ENCODE results near the gene MYL11. TPM values are rescaled to one million over a fixed set of nuclear protein-coding genes. Genes with fewer than 3 reads are reported as not detected.

The MYL11 gene
- total RNA-seq, 2 experiments from 2014 or later: 0.87 to 1.2 TPM

DNA sequence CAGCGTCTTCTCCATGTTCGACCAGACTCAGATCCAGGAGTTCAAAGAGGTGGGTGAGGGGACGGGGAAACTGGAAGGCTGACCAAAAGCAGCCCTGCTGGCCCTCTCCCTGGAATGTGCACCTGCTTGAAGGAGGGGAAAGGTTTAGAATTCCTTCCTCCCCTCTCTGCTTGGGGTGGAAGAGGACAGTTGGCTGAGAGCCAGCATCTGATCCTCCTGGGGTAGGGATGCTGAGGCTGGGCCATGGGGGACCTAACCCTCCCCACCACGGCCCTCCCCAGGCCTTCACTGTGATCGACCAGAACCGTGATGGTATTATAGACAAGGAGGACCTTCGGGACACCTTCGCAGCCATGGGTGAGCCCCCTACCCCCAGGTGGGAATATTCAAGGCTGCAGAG, 1.3 kb downstream of the MYL11 start:
- ChIA-PET POLR2A (no interaction called here), CTCF (interaction anchor here (1.2 kb wide), 1 partner anchor 34 kb away, joined by 5 read pairs; no protein-coding TSS in a partner anchor)
- TF ChIP-seq, protein P1, sequence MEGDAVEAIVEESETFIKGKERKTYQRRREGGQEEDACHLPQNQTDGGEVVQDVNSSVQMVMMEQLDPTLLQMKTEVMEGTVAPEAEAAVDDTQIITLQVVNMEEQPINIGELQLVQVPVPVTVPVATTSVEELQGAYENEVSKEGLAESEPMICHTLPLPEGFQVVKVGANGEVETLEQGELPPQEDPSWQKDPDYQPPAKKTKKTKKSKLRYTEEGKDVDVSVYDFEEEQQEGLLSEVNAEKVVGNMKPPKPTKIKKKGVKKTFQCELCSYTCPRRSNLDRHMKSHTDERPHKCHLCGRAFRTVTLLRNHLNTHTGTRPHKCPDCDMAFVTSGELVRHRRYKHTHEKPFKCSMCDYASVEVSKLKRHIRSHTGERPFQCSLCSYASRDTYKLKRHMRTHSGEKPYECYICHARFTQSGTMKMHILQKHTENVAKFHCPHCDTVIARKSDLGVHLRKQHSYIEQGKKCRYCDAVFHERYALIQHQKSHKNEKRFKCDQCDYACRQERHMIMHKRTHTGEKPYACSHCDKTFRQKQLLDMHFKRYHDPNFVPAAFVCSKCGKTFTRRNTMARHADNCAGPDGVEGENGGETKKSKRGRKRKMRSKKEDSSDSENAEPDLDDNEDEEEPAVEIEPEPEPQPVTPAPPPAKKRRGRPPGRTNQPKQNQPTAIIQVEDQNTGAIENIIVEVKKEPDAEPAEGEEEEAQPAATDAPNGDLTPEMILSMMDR (IDR thresholded peaks at IDR 0.05): no peak
- H3K27me3 Mint-ChIP-seq: no peaks in the 10 kb centered on the region
- intact Hi-C loops (cut with micrococcal nuclease): loop anchor here (10.0 kb wide), 2 partner anchors 281 to 311 kb away; partner anchors contain the start of genes ALDOA, TBX6 and YPEL3
- H3K4me1 Mint-ChIP-seq (ENCODE audit: low read depth): peaks cover 39% of the 10 kb centered on the region
- peak overlapping the region; percentile 68 for H3K27ac Mint-ChIP-seq
- H3K4me3 Mint-ChIP-seq: no peak overlapping the region
- H3K9me3 Mint-ChIP-seq: no peaks in the 10 kb centered on the region
- H3K36me3 Mint-ChIP-seq (ENCODE audit: low read depth): peaks cover 25% of the 10 kb centered on the region
- DNase-seq: no peak
- ATAC-seq: no peak

DNA sequence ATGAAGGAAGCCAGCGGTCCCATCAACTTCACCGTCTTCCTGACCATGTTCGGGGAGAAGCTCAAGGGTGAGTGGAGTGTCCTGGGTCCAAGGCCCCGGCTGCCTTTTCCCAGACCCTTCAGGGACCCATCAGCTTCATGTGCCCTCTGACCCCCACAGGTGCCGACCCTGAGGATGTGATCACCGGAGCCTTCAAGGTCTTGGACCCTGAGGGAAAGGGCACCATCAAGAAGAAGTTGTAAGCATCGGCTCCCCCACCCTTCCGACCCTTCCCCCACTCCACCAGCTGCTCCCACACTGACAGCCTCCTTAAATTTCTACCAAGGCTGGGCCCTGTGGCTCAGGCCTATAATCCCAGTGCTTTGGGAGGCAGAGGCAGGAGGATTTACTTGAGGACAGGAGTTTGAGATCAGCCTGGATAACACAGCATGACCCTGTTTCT, 1.9 kb downstream of the MYL11 start:
- peaks cover 30% of the 10 kb centered on the region for H3K36me3 Mint-ChIP-seq (ENCODE audit: low read depth)
- peak overlapping the region; percentile 100 for H3K27ac Mint-ChIP-seq
- H3K4me1 Mint-ChIP-seq (ENCODE audit: low read depth): peaks cover 41% of the 10 kb centered on the region
- H3K9me3 Mint-ChIP-seq: no peaks in the 10 kb centered on the region
- POLR2A ChIA-PET: interaction anchor here (2.4 kb wide), 1 partner anchor 191 kb away, joined by 8 read pairs; no protein-coding TSS in a partner anchor
- intact Hi-C loops (cut with micrococcal nuclease): loop anchor here (10.0 kb wide), 2 partner anchors 282 to 312 kb away; partner anchors contain the start of genes ALDOA, TBX6 and YPEL3
- no peaks in the 10 kb centered on the region for H3K27me3 Mint-ChIP-seq
- H3K4me3 Mint-ChIP-seq: peak overlapping the region; percentile 99
- TF ChIP-seq, protein P1 (IDR thresholded peaks at IDR 0.05): no peak
- no peak for DNase-seq
- CTCF ChIA-PET: interaction anchor here (1.2 kb wide), 1 partner anchor 33 kb away, joined by 5 read pairs; no protein-coding TSS in a partner anchor
- no peak for ATAC-seq

DNA sequence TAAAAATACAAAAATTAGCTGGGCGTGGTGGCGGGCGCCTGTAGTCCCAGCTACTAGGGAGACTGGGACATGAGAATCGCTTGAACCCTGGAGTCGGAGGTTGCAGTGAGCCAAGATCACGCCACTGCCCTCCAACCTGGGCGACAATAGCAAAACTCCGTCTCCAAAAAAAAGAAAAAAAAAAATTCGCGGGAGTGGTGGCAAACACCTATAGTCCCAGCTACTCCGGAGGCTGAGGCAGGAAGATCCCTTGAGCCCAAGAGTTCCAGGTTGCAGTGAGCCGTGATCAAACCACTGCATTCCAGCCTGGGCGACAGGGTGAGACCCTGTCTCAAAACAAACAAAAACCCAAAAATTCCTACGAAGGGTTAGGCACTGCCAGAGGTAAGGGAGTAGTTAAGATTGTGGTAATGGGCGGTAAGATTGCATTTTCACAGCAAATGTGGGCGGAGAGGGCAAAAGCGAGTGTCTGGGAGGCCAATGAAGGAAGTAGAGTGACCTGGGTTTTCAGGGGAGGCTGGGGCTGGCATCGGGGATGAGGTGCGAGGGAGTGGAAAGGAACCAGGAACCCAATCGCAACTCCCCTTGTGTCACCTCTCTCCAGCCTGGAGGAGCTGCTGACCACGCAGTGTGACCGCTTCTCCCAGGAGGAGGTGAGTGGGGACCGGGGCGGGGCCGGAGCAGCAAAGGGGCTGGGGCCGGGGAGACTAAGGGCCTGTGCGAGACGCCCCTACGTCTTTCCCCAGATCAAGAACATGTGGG, 2.6 kb downstream of the MYL11 start:
- Mint-ChIP-seq H3K4me3 (peak overlapping the region; percentile 99), H3K27ac (peak overlapping the region; percentile 100), H3K4me1 (ENCODE audit: low read depth) (peaks cover 36% of the 10 kb centered on the region), H3K36me3 (ENCODE audit: low read depth) (peaks cover 34% of the 10 kb centered on the region), H3K27me3 (no peaks in the 10 kb centered on the region), H3K9me3 (no peaks in the 10 kb centered on the region)
- ATAC-seq: no peak
- DNase-seq: no peak
- POLR2A ChIA-PET: interaction anchor here (1.0 to 2.4 kb wide), 9 partner anchors 10 to 281 kb away, joined by 3 to 8 read pairs (median 4); partner anchors contain the start of gene ZNF48
- CTCF ChIA-PET: interaction anchor here (1.2 to 1.6 kb wide), 2 partner anchors 32 to 148 kb away, joined by 3 to 5 read pairs; no protein-coding TSS in a partner anchor
- intact Hi-C loops (cut with micrococcal nuclease): loop anchor here (10.0 kb wide), 2 partner anchors 282 to 312 kb away; partner anchors contain the start of genes ALDOA, TBX6 and YPEL3
- TF ChIP-seq, protein P1 (IDR thresholded peaks at IDR 0.05): no peak

DNA sequence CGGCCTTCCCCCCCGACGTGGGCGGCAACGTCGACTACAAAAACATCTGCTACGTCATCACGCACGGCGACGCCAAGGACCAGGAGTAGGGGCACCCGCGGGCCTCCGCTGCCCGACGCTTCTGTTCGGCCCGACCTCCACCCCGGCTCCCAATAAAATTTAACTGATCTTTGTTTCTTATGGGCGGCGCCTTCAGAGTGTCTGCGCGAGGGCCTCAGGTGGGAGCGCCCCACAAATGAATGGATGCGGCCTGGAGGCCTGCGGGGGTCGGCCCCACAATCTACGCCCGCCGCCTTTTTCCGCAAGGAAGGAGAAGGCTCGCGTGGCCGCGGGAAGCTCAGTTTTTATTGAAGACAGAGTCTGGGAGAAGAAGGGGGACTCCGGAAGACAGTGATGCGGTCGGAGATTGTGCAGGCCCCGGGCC, 3.2 kb downstream of the MYL11 start:
- Mint-ChIP-seq H3K9me3 (no peaks in the 10 kb centered on the region), H3K4me1 (ENCODE audit: low read depth) (peaks cover 40% of the 10 kb centered on the region), H3K4me3 (peak overlapping the region; percentile 99), H3K36me3 (ENCODE audit: low read depth) (peaks cover 34% of the 10 kb centered on the region), H3K27ac (peak overlapping the region; percentile 100), H3K27me3 (no peaks in the 10 kb centered on the region)
- ATAC-seq (peak; percentile 37), DNase-seq (peak; percentile 92)
- CTCF ChIA-PET: interaction anchor here (1.6 kb wide), 1 partner anchor 148 kb away, joined by 3 read pairs; no protein-coding TSS in a partner anchor
- POLR2A ChIA-PET: interaction anchor here (0.6 to 2.4 kb wide), 14 partner anchors 11 to 387 kb away, joined by 3 to 8 read pairs (median 4); partner anchors contain the start of gene ZNF48
- intact Hi-C loops (cut with micrococcal nuclease): loop anchor here (10.0 kb wide), 2 partner anchors 283 to 313 kb away; partner anchors contain the start of genes ALDOA, TBX6 and YPEL3
- TF ChIP-seq, protein P1 (IDR thresholded peaks at IDR 0.05): no peak
